MCF 10A (cell line): ENCODE measurements around the gene PACRG. TPM values are rescaled to one million over a fixed set of nuclear protein-coding genes. Genes with fewer than 3 reads are reported as not detected.

Experiments
- BruUV-seq: library from RNA; stranded (reverse); fragments of 400-500 nt; replicated peaks from 2 replicates; lab custom pipeline; 2021; lab: Mats Ljungman, UMichigan
- CTCF ChIA-PET: fragments of 300-600 bp; sonication (Branson Sonifier 250); formaldehyde crosslinking; extraction: SDS; loops from one replicate; lab custom pipeline; 2021; ENCODE audit warnings: antibody characterized with exemption, inconsistent platforms; lab: Yijun Ruan, JAX
- POLR2A ChIA-PET: fragments of 300-600, 350-650 bp; sonication (Branson Sonifier 250); formaldehyde crosslinking; extraction: SDS; loops from one replicate; lab custom pipeline; 2020; ENCODE audit warnings: antibody characterized with exemption, inconsistent platforms; lab: Yijun Ruan, JAX
- DNase-seq: peaks from one replicate; pipeline ENCODE4 v3.0.0-alpha.2; 2018; ENCODE audit not compliant: unreplicated experiment
- H3K27ac Mint-ChIP-seq: one replicate; pipeline ENCODE4 v1.8.0; 2022; ENCODE audit warnings: mild to moderate bottlenecking, low read depth, mixed read lengths; ENCODE audit not compliant: unreplicated experiment
- H3K27me3 Mint-ChIP-seq: one replicate; pipeline ENCODE4 v1.8.0; 2022; ENCODE audit warnings: mixed read lengths; ENCODE audit not compliant: insufficient read depth, unreplicated experiment
- H3K36me3 Mint-ChIP-seq: one replicate; pipeline ENCODE4 v1.8.0; 2022; ENCODE audit warnings: mild to moderate bottlenecking, moderate library complexity, mixed read lengths; ENCODE audit not compliant: insufficient read depth, unreplicated experiment
- H3K4me1 Mint-ChIP-seq: one replicate; pipeline ENCODE4 v1.8.0; 2022; ENCODE audit warnings: mixed read lengths; ENCODE audit not compliant: insufficient read depth, unreplicated experiment
- H3K4me3 Mint-ChIP-seq: one replicate; pipeline ENCODE4 v1.8.0; 2022; ENCODE audit warnings: mild to moderate bottlenecking, moderate library complexity, mixed read lengths; ENCODE audit not compliant: unreplicated experiment
- H3K9me3 Mint-ChIP-seq: one replicate; pipeline ENCODE4 v1.8.0; 2022; ENCODE audit warnings: mixed read lengths; ENCODE audit not compliant: unreplicated experiment
- CTCF ChIP-seq: fragments of 200-600 bp; IDR thresholded peaks from one replicate; pipeline ENCODE4 v1.8.0; 2022; ENCODE audit warnings: antibody characterized with exemption, mild to moderate bottlenecking; ENCODE audit not compliant: unreplicated experiment
- intact Hi-C: fragments of 100-400 bp; cut with micrococcal nuclease; formaldehyde crosslinking; loops from 2 replicates; pipeline ENCODE4 v1.14.1; 2022
- total RNA-seq: library from RNA; stranded (reverse); gene quantifications from 2 replicates; pipeline ENCODE4 v1.2.3, GENCODE V29; 2022

The PACRG gene
- total RNA-seq, 1 experiment from 2014 or later, result not detected

GRCh38 chr6:163336961-163337360, 609.2 kb downstream of the PACRG start:
- ChIA-PET POLR2A (interaction anchor here (0.6 kb wide), 1 partner anchor 81 kb away, joined by 3 read pairs; no protein-coding TSS in a partner anchor), CTCF (no interaction called here)
- Mint-ChIP-seq H3K4me1 (no peaks in the 10 kb centered on the region), H3K27me3 (no peaks in the 10 kb centered on the region), H3K9me3 (no peaks in the 10 kb centered on the region), H3K27ac (no peak overlapping the region), H3K4me3 (no peak overlapping the region), H3K36me3 (no peaks in the 10 kb centered on the region)
- no peak for DNase-seq
- intact Hi-C loops, result no loop called here
- no TSS peak for BruUV-seq
- no peak for TF ChIP-seq CTCF

- intact Hi-C loops, result no loop called here
- no peak overlapping the region for H3K27ac Mint-ChIP-seq
- TF ChIP-seq CTCF, result no peak
- no peaks in the 10 kb centered on the region for H3K9me3 Mint-ChIP-seq
- peak; percentile 59 for DNase-seq
- BruUV-seq, result no TSS peak
- no peaks in the 10 kb centered on the region for H3K27me3 Mint-ChIP-seq
- no peak overlapping the region for H3K4me3 Mint-ChIP-seq
- no peaks in the 10 kb centered on the region for H3K36me3 Mint-ChIP-seq
- ChIA-PET POLR2A (no interaction called here), CTCF (no interaction called here)
- H3K4me1 Mint-ChIP-seq, result no peaks in the 10 kb centered on the region
Observed at GRCh38 chr6:163337958-163338357, 610.2 kb downstream of the PACRG start.

- Mint-ChIP-seq H3K4me3 (no peak overlapping the region), H3K27me3 (no peaks in the 10 kb centered on the region), H3K4me1 (no peaks in the 10 kb centered on the region), H3K9me3 (no peaks in the 10 kb centered on the region), H3K36me3 (no peaks in the 10 kb centered on the region), H3K27ac (no peak overlapping the region)
- POLR2A ChIA-PET, result no interaction called here
- intact Hi-C loops, result no loop called here
- no peak for TF ChIP-seq CTCF
- CTCF ChIA-PET, result interaction anchor here (0.8 kb wide), 1 partner anchor 16 kb away, joined by 3 read pairs; no protein-coding TSS in a partner anchor
- no TSS peak for BruUV-seq
- DNase-seq, result no peak
Observed at GRCh38 chr6:163338671-163339405, 611.1 kb downstream of the PACRG start.

GRCh38 chr6:163339466-163339865, 611.7 kb downstream of the PACRG start:
- H3K27me3 Mint-ChIP-seq, result no peaks in the 10 kb centered on the region
- H3K4me1 Mint-ChIP-seq, result no peaks in the 10 kb centered on the region
- DNase-seq, result no peak
- no peaks in the 10 kb centered on the region for H3K9me3 Mint-ChIP-seq
- ChIA-PET POLR2A (no interaction called here), CTCF (interaction anchor here (0.8 to 0.9 kb wide), 2 partner anchors 17 to 1921 kb away, joined by 3 read pairs; no protein-coding TSS in a partner anchor)
- intact Hi-C loops, result no loop called here
- TF ChIP-seq CTCF, result no peak
- no TSS peak for BruUV-seq
- H3K27ac Mint-ChIP-seq, result no peak overlapping the region
- H3K36me3 Mint-ChIP-seq, result no peaks in the 10 kb centered on the region
- no peak overlapping the region for H3K4me3 Mint-ChIP-seq
